GM03348 (cell line): ENCODE data around the gene GPR31.
"Not testable (repeated sequence)": the region's sequence is repeated elsewhere in the genome, so short reads cannot be mapped to it uniquely, and the experiment has no call there.

ENCODE experiments used
- DNase-seq: peaks from one replicate; pipeline ENCODE4 v3.0.0; 2012; ENCODE audit warnings: low spot score

The GPR31 gene, protein sequence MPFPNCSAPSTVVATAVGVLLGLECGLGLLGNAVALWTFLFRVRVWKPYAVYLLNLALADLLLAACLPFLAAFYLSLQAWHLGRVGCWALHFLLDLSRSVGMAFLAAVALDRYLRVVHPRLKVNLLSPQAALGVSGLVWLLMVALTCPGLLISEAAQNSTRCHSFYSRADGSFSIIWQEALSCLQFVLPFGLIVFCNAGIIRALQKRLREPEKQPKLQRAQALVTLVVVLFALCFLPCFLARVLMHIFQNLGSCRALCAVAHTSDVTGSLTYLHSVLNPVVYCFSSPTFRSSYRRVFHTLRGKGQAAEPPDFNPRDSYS

DNA sequence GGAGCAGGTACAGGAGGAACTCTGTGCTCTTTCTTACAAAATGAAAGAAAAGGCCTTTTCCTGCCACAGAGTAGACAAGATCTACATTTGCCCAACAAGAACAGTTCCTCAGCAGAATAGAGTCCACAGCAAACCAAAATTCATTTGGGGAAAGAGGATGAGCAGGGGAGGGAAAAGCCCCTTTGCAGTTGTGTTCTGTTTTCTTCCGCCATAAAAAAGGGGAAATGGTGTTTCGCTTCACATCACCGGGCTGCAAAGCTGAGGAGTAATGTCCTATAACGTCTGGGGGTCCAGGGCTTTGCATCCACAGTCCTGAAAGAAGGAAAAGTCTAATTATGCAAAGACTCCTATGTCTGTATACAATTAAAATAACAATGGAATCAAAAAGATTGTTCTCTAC lies at the start of gene GPR31:
GPR31 (minus strand) TSS at position 118 of the 400 bp plus-strand sequence. CDS start 149 bp downstream, outside the sequence.
- no peak for DNase-seq

DNA sequence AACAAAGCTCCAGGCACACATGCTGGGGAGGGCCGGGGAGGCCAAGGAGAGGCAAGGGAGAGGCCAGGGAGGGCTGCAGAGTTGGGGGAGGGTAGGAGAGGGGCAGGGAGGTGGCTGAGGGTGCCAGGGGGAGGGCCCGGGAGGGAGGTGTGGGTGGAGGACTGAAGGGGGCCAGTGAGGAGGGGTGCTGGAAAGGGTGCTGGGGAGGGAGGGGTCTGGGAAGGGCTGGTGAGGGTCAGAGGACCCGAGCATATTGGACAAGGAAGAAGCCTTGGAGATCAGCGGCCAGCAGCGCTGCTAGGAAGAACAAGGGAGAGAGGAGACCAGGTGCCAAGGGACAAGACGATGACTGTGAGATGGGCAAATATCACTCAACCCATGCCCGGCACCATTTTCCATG lies 49.7 kb upstream of the GPR31 start:
- no peak for DNase-seq

DNA sequence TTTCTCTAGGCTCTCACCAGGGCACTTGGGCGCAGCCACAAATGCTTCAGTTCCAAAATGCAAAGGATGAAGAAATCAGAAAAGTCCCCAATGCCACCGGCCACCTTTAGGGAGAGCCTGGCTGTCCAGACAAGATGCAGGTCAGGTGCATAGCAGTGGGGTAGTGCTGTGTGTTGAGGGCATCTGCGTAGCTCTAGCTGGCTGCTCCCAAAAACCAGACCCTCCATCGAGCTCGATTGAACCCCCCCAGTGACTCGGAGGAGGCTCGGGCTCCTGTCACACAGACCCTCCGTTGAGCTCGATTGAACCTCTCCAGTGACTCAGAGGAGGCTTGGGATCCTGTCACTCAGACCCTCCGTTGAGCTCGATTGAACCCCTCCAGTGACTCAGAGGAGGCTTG lies 47.5 kb upstream of the GPR31 start:
- not testable (repeated sequence) for DNase-seq

DNA sequence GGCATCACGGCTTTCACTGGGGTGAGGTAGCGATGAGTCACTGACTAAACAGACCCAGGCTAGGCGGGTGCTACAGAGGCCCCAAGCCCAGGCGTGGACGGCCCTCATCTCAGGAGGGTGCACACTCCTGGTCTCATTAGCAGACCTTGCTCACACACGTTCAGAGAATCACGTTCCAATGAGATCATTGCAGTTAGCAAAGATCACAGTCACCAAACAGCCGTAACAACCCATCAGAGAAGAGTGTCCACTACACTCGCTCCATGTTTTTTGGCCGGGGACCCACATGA lies 46.2 kb upstream of the GPR31 start:
- not testable (repeated sequence) for DNase-seq

DNA sequence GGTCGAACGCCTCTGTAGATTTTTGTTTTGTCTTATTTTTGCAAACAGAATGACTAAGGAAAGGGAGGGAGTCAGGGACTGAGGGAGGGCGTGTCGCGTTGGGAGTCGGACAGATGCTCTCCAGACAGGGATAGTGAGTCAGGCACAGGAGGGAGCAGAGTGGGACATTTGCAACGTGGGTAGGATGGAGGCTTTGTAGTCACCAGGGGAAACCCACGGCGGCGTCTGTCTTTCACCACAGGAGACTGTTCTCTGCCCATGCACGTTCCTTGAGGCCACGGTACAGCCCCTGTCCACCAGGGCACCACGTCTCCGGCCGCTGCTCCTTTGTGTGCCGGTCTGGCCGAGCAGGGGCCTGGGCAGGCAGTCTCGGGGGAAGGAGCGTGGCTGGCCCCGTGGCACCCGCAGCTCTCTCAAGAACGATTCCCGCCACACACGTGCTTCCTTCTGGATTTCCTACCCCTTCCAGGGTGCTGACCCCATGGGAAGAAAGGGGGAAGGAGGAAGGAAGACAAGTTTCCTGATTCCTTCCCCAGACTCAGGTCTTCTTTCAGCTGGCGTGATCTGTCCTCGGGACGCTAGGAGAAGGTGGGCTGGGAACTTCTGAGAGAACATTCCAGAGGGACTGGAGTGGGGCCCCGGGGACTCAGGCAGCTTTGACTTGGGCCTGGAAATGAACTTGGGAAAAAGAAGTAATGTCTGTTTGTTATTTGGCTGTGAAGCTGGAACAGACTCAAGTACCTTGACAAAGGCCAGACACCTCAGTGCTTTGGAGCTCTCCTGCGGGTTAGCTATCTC lies 45.7 kb upstream of the GPR31 start:
- not testable (repeated sequence) for DNase-seq

DNA sequence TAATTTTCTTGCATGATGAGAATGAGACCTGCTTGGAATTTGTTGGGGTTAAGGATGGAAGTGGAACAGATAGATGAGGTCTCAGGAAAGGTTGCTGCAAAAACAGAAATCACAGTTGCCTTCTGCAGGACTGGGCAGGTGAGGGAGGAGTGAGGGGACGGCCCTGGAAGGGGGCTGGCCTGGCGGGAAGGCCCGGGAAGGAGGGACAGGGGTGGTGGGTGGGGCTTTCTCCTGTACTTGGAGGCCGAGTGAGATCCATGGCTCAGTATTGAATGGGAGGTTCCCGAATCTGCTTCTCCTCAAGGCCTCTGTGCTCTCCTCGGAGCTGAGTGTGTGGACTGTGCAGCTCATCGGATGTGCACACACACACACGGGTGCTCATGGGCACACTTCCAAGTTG lies 44.8 kb upstream of the GPR31 start:
- DNase-seq: not testable (repeated sequence)

DNA sequence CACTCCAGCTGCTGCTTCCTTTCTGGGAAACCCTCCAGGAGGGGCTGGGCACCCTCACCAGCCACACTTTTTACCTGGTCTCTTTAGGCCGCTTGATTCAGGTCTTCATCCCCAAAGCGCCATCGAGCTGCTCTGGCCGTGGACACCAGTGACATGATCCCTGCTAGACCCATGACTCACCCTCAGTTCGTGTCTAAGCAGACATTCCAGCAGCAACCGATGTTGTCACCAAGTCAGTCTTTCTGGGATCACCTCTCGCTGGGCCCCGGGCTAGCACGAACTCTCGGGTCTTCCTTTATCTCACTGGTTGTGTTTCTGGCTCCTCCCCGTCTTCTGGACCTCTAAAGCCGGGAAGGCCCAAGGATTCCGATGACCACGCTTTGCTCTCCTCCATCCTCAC lies 43.0 kb upstream of the GPR31 start:
- no peak for DNase-seq

DNA sequence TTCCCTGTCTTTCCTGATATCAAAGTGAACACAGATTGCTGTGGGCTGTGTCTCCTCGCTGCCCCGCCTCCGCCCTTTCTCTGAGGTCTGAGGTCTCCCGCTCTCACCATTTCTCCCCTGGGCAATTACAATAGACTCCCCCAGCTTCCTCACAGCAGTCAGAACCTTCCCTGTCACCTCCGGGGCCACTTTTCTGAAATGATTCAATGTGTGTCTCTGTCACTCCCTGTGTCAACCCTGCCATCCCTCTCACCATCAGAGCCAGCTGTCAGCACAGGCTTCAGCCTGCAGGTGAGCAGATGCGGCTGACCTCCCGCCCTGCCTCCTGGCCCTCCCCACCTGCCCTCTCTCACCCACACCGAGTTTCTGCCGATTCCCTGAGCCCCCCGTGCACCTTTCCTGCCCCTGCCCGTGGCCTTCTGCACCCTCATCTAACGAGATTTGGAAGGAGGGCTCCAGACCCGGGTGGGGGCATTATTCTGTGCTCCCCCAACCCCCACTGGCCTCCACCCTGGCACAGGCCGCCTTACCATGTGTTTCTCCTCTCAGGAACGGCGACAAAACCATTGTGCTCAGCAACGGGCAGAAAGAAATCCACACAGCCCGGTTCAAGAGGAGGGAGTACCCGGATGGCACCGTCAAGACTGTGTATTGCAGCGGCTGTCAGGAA lies 38.3 kb upstream of the GPR31 start:
- DNase-seq: not testable (repeated sequence)

DNA sequence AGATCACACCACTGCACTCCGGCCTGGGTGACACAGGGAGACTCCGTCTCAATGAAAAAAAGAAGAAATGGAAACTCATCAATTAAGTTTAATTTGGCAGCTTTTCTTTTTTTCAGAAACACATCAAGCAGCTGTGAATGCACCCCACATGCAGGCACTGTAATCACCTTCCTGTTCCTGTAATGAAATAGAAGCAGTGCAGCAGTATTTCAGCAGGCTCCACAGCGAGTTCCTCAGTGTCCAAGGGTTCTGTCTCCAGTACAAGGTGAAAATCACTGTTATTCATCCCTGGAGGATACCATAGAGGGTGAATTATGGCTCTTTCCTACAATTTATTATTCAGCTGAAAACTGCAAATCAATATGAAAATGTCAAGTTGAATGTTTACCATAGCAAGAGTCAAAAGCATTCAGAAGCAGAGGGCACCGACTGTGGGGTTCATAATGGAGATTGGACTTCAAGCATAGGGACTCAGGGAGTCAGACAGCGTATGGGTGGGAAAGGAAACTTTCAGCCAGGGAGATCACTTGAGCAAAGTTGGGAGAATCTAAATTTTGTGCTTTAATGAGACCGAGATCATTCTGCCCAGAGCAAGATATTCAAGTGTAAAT lies 35.8 kb upstream of the GPR31 start:
- not testable (repeated sequence) for DNase-seq

DNA sequence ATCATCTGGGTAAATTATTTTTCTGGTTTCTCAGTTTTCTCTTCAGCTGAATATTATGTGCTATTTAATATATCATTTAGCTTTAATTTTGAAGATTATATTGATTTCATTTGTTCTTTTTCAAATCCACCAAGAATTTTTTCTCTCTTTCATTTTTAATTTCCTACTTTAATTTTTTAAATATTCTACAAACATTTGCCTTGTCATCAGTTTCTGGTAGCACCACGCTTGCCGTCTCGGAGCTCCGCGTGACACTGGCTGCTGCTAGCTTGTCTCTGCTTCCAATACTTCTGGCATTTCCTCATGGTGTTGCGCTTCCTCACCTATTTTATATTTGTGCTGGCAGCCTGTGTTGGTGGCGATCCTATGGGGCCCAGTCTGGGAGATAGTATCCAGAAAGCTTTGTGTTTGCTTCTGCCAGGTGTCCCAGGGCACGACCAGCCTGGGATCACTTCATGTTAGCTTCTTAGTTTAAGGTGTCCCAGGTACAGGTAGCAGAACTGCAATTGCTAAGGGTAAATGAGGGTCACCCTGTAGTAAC lies 33.3 kb upstream of the GPR31 start:
- not testable (repeated sequence) for DNase-seq

DNA sequence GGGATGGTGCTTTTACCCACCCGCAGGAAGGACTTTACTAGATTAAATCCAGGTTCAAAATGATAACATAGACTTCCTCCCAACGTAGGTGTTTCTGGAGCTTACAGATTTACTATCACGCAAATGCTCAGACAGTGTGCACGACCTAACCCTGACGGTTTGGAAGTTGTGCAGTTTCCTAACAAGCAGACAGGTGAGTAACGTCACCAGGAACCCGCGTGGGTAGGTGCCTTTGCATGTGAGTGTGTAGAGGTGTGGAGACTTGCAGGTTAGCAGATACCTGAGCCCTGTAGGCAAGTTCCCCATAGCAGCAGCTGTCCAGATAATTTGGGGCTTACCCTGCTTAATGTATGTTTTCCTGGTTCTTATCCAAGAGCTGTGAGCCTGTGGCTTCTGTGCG lies 29.5 kb upstream of the GPR31 start:
- not testable (repeated sequence) for DNase-seq

DNA sequence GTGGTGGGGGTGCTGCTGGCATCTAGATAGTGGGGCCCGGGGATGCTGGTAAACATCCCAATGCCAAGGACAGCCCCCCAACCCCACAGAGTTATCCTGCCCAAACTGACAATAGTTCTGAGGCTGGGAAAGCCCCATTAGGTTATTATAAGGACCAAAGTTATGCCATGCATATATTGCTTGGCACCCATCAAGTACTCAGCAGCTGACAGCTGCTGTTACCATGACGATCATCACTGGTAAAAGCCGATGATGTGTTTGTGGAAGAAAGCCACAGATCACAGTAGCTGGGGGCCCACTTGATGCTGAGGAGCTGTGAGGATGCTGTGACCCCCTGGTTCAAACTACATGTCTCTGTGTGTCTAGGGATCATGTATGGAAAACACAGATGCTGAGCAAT lies 27.3 kb upstream of the GPR31 start:
- not testable (repeated sequence) for DNase-seq

DNA sequence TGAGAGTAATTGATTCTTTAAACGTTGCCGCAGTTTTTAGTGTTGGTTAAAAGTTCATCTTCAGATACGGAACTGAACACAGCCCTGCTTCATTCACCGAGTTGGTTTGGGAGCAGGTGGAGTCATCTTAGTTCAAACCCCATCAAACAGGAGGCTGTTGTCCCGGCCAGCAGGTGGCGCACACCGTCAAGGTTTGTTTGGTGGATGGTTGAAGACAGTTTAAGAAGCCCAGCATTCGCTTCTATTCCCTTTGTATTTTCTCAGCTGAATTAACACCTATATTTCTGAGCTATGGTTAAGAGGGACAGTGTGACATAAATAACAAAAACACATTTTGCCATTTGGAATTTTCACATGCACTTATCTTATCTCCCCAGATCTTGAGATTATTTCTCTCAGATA lies 25.1 kb upstream of the GPR31 start:
- not testable (repeated sequence) for DNase-seq

DNA sequence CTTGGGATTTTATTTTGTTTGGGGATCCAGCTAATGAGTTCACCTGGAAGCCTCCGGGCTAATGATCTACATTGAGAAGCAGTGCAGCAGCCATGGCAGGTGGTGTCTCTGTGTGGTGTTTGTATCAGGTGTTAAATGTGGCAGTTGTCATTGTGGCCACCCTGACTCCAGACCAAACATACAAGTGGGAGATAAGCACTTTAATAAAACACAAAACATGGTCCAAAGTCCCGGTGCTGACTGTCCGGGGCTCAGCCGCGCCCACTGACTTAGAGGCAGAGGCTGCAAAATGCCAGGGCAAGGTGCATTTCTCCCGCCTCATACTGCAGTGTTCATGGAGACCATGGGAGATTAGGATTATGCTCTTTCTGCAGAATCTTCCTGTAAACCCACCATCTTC lies 23.6 kb upstream of the GPR31 start:
- DNase-seq: not testable (repeated sequence)

DNA sequence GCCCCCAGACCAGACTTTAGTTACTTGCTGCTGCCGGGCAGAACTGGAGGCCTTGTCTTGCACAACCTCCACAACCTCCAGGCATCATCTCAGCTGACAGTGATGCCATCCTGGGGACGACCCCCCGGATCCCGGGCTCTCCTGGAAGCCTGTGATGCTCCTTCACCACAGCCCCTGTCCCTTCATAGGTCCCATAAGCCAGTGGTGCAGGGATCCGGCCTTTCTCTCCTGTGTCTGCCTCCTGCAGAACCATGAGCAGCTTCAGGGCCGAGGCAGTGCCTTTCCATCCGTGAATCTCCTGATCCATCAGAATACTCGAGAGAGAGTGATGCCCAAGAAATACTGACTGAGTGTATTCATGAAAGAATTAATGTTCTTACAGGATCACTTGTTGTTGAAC lies 22.3 kb upstream of the GPR31 start:
- DNase-seq: not testable (repeated sequence)

DNA sequence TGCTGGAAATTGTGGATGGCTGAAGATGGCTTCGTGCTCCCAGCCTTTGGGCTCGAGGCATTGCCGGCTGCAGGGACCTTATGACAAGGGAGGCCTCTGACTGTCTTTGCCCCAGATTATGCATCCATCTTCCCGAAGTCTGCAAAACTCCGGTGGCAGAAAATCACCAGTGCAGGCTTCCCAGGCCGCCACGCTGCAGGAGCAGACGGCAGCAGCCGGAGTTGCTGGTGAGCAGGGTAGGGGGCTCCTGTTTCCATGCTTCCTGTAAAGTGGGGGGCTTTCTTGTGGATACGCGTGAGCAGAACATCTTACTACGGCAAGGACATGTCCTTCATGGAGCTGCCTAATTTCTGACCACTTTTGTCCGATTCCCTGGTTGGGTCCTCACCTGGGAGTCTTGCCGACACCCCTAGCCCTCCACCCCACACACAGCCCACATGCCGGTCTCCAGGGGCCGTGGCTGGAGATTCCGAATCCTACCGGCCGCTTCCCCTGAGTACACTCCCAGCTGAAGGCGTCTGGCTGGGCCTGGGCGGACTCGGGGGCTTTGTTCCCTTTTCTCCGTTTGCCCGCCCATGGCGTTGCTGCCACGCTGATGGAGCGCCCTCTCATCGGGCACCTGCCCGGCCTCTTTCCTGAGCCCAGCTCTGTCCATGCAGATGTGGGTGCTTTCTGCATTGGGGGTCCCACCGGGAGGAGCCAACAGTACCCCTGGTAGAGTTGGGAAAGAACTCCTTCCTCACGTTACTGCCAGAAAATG lies 21.3 kb upstream of the GPR31 start:
- not testable (repeated sequence) for DNase-seq

DNA sequence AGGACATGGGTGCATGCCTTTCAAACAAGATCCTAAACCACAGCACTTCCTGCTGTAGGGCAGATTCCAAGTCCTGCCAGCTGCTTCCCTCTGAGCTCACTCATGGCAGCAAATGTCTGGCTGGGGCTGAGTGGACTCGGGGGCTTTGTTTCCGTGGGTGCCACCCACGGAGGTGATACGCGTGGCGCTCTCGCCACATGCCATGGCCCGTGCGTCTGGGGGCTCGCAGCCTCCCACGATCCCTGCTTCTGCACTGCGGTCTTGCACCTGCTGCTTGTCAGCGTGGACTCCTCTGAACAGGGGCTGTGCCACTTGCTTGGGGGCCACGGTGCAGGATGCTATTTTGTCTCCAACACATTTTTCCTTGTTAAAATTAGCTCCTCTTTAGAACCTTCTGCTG lies 19.5 kb upstream of the GPR31 start:
- not testable (repeated sequence) for DNase-seq

DNA sequence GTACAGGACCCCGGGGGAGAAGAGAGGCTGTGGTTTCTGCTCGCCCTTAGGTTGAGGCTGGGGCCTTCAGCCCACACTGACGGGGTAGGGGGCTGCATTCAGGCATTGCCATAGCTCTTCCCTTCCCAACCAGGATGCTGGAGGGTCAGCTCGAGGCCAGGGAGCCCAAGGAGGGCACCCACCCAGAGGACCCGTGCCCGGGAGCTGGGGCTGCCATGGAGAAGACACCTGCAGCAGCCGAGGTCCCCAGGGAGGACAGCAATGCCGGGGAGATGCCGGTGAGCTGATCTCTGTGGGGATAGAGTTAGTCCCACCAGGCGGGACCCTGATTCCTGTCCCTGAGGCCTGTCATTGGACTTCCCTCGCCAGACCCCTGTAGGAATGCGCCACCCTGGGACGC lies 14.2 kb upstream of the GPR31 start:
- DNase-seq: not testable (repeated sequence)

DNA sequence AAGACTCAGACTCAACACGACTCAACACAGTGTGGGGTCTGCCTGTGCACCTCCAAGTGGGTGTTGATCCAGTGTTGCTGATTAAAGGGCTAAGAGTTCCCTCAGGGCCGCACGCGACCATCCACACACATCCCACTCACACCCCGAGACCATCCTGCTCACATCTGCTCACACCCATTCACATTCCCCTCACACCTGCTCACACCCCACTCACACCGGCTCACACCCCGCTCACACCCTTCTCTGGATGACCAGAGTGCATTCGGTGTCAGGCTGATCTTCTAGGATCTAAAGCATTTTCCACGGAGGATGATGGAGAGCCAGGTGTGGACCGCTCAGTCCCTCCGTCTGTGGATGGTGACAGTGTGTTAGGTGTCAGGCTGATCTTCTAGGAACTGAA lies 13.5 kb upstream of the GPR31 start:
- not testable (repeated sequence) for DNase-seq

DNA sequence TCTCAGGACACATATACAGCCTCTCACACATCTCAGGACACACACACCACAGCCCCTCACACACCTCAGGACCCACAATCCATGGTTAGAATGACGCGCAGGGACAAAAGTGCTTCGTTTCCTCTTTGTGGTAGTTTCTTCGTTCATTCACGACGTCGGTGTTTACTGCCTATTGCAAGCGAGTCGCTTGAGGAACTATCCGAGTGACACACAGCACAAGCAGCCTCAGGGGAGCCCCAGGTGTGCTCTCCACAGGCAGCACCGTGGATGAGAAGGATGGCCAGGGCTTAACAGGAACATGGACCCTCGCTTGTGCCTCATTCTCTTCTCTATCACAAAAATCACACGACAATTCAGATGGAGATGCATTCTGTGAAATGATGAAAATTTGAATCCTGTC lies 12.1 kb upstream of the GPR31 start:
- DNase-seq: not testable (repeated sequence)

DNA sequence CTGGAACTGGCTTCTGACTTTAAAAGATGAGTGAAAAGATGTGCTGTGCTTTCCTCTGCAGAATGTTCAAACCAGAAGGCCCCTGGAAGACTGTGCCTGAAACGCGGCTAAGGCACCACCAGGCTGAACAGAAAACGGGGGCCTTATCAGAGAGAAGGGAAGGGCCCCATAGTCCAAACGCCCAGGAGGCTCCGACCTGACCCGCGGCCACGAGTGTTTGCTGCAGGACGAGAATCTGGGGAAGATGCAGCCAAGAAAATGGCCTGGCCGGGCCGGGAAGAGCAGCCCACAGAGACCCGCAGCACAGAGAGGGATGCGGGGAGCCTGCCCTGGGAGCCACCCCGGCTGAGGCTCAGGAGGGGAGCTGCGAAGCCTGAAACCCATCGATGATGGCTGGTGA lies 10.5 kb upstream of the GPR31 start:
- DNase-seq: not testable (repeated sequence)
